Glutamatergic neuron (in vitro differentiated cells): ENCODE measurements around the gene ZNF853. TPM values are rescaled to one million over a fixed set of nuclear protein-coding genes. Genes with fewer than 3 reads are reported as not detected.

Experiments used
- DNase-seq: peaks from one replicate; pipeline ENCODE4 v3.0.0; 2022
- H3K27ac Mint-ChIP-seq: one replicate; pipeline ENCODE4 v1.8.0; 2020; ENCODE audit warnings: mild to moderate bottlenecking, mixed read lengths, inconsistent platforms; ENCODE audit not compliant: unreplicated experiment
- H3K27me3 Mint-ChIP-seq: one replicate; pipeline ENCODE4 v1.8.0; 2020; ENCODE audit warnings: mild to moderate bottlenecking, moderate library complexity, mixed read lengths, inconsistent platforms; ENCODE audit not compliant: unreplicated experiment
- H3K36me3 Mint-ChIP-seq: one replicate; pipeline ENCODE4 v1.8.0; 2020; ENCODE audit warnings: mild to moderate bottlenecking, mixed read lengths, inconsistent platforms; ENCODE audit not compliant: unreplicated experiment
- H3K4me1 Mint-ChIP-seq: one replicate; pipeline ENCODE4 v1.8.0; 2020; ENCODE audit warnings: mild to moderate bottlenecking, low read depth, mixed read lengths, inconsistent platforms; ENCODE audit not compliant: unreplicated experiment
- H3K4me3 Mint-ChIP-seq: one replicate; pipeline ENCODE4 v1.8.0; 2020; ENCODE audit warnings: mild to moderate bottlenecking, mixed read lengths, inconsistent platforms; ENCODE audit not compliant: unreplicated experiment
- H3K9me3 Mint-ChIP-seq: one replicate; pipeline ENCODE4 v1.8.0; 2020; ENCODE audit warnings: mild to moderate bottlenecking, moderate library complexity, mixed read lengths, inconsistent platforms; ENCODE audit not compliant: unreplicated experiment
- CTCF ChIP-seq: fragments of 200-600 bp; sonication (generic); IDR thresholded peaks from one replicate; pipeline ENCODE4 v1.5.0; 2021; ENCODE audit not compliant: partially characterized antibody, unreplicated experiment
- total RNA-seq: library from RNA; stranded (reverse); fragmentation: NEBNext Ultra II Directional; extraction: Animal tissue kit (Norgen Biotek cat#: 25700); gene quantifications from one replicate; pipeline ENCODE4 v1.2.1, GENCODE V29; 2021; ENCODE audit not compliant: unreplicated experiment

Gene ZNF853
- total RNA-seq, 1 donor from 2014 or later = 5.5 TPM

- peaks cover 13% of the 10 kb centered on the region for H3K9me3 Mint-ChIP-seq
- no peaks in the 10 kb centered on the region for H3K4me1 Mint-ChIP-seq
- peaks cover 10% of the 10 kb centered on the region for H3K27me3 Mint-ChIP-seq
- H3K4me3 Mint-ChIP-seq = no peak overlapping the region
- no peak for DNase-seq
- H3K36me3 Mint-ChIP-seq = peaks cover 7% of the 10 kb centered on the region
- no peak for TF ChIP-seq CTCF
- no peak overlapping the region for H3K27ac Mint-ChIP-seq
Observed at GRCh38 chr7:6648066-6648814, 32.8 kb downstream of the ZNF853 start.

GRCh38 chr7:6648815-6649104, 33.4 kb downstream of the ZNF853 start:
- Mint-ChIP-seq H3K27me3 (peaks cover 10% of the 10 kb centered on the region), H3K27ac (no peak overlapping the region), H3K36me3 (peaks cover 7% of the 10 kb centered on the region), H3K4me3 (no peak overlapping the region), H3K4me1 (no peaks in the 10 kb centered on the region), H3K9me3 (peaks cover 13% of the 10 kb centered on the region)
- no peak for TF ChIP-seq CTCF
- DNase-seq = no peak

GRCh38 chr7:6649241-6649961, 34.0 kb downstream of the ZNF853 start:
- no peak for DNase-seq

GRCh38 chr7:6650086-6650485, 34.7 kb downstream of the ZNF853 start:
- H3K4me3 Mint-ChIP-seq = no peak overlapping the region
- peaks cover 17% of the 10 kb centered on the region for H3K9me3 Mint-ChIP-seq
- no peak overlapping the region for H3K27ac Mint-ChIP-seq
- no peaks in the 10 kb centered on the region for H3K4me1 Mint-ChIP-seq
- H3K36me3 Mint-ChIP-seq = peaks cover 11% of the 10 kb centered on the region
- DNase-seq = no peak
- TF ChIP-seq CTCF = no peak
- peaks cover 14% of the 10 kb centered on the region for H3K27me3 Mint-ChIP-seq

More at GRCh38 chr7:6649241-6649961, 34.0 kb downstream of the ZNF853 start:
- Mint-ChIP-seq H3K27me3 (peaks cover 10% of the 10 kb centered on the region), H3K27ac (no peak overlapping the region), H3K4me3 (no peak overlapping the region), H3K4me1 (no peaks in the 10 kb centered on the region), H3K9me3 (peaks cover 13% of the 10 kb centered on the region), H3K36me3 (peaks cover 7% of the 10 kb centered on the region)
- no peak for TF ChIP-seq CTCF

- TF ChIP-seq CTCF = no peak
- no peaks in the 10 kb centered on the region for H3K4me1 Mint-ChIP-seq
- H3K36me3 Mint-ChIP-seq = peaks cover 15% of the 10 kb centered on the region
- H3K9me3 Mint-ChIP-seq = peaks cover 17% of the 10 kb centered on the region
- DNase-seq = no peak
- no peak overlapping the region for H3K4me3 Mint-ChIP-seq
- no peak overlapping the region for H3K27ac Mint-ChIP-seq
- peaks cover 12% of the 10 kb centered on the region for H3K27me3 Mint-ChIP-seq
Observed at GRCh38 chr7:6650521-6651011, 35.2 kb downstream of the ZNF853 start.
